Gastroesophageal sphincter (tissue), 4 donors: Measurements from ENCODE around the gene MFSD6. TPM values are rescaled to one million over a fixed set of nuclear protein-coding genes. Genes with fewer than 3 reads are reported as not detected.

Experiments
- ATAC-seq: fragments of 150-250 bp; one replicate; pipeline ENCODE4 v1.9.1; 2016; ENCODE audit warnings: mild to moderate bottlenecking, moderate library complexity
- H3K27ac ChIP-seq, 4 donors: fragments of 200-600 bp; sonication (generic) in 3 of 4; 1 replicate in 3 of 4; 2 replicates in 1 of 4; pipeline ENCODE4 v1.5.1; 2016 to 2019
- H3K27me3 ChIP-seq: fragments of 200-600 bp; sonication (generic); one replicate; pipeline ENCODE4 v1.5.1; 2019
- H3K36me3 ChIP-seq, 2 donors: fragments of 200-600 bp; sonication (generic); one replicate each; pipeline ENCODE4 v1.5.1; 2019; ENCODE audit warnings: control low read depth in 1 of 2
- H3K4me1 ChIP-seq, 3 donors: fragments of 200-600 bp; sonication (generic); 1 replicate in 2 of 3; 2 replicates in 1 of 3; pipeline ENCODE4 v1.5.1; 2016 to 2019; ENCODE audit warnings: control low read depth in 2 of 3
- H3K4me3 ChIP-seq, 2 donors: fragments of 200-600 bp; sonication (generic); one replicate each; pipeline ENCODE4 v1.5.1; 2019; ENCODE audit warnings: mild to moderate bottlenecking in 1 of 2, moderate library complexity in 1 of 2
- H3K9me3 ChIP-seq, 3 donors: fragments of 200-600 bp; sonication (generic); one replicate each; pipeline ENCODE4 v1.5.1; 2017 to 2019; ENCODE audit warnings: control low read depth in 2 of 3
- EP300 ChIP-seq: sonication (generic); formaldehyde crosslinking; IDR thresholded peaks from one replicate; pipeline ENCODE4 v1.6.1; 2017; ENCODE audit warnings: antibody characterized with exemption, mild to moderate bottlenecking
- POLR2A ChIP-seq, 2 donors: fragments of 450-650 bp; IDR thresholded peaks; one replicate each; pipeline ENCODE4 v1.6.1; 2017; ENCODE audit warnings: antibody characterized with exemption in 2 of 2, mild to moderate bottlenecking in 2 of 2, moderate library complexity in 1 of 2
- POLR2AphosphoS5 ChIP-seq: sonication (generic); formaldehyde crosslinking; IDR thresholded peaks from one replicate; pipeline ENCODE4 v1.6.1; 2017; ENCODE audit warnings: antibody characterized with exemption
- WGBS, 2 donors: methylation state at CpG; one replicate each; pipeline ENCODE4 v1.1.5; 2018; ENCODE audit warnings: low coverage in 1 of 2; 5-methylcytosine and 5-hydroxymethylcytosine counted together
- total RNA-seq, 4 donors: library from RNA; depleted of rRNA; stranded (reverse); fragments of >200 nt; gene quantifications; one replicate each; pipeline ENCODE4 v1.1.0, GENCODE V29; 2016
- TF ChIP-seq, protein P1 (sequence below), 4 experiments: fragments of 200-600 bp in 2 of 4; fragments of 450-650 bp in 2 of 4; sonication (generic) in 1 of 4; IDR thresholded peaks; one replicate each; pipeline ENCODE4 v1.5.1; 2017 to 2019; ENCODE audit warnings: antibody characterized with exemption in 4 of 4, mild to moderate bottlenecking in 2 of 4, moderate library complexity in 2 of 4

MFSD6 gene
- total RNA-seq, 4 donors from 2014 or later, result 80.2 to 176 (median 143) TPM

DNA sequence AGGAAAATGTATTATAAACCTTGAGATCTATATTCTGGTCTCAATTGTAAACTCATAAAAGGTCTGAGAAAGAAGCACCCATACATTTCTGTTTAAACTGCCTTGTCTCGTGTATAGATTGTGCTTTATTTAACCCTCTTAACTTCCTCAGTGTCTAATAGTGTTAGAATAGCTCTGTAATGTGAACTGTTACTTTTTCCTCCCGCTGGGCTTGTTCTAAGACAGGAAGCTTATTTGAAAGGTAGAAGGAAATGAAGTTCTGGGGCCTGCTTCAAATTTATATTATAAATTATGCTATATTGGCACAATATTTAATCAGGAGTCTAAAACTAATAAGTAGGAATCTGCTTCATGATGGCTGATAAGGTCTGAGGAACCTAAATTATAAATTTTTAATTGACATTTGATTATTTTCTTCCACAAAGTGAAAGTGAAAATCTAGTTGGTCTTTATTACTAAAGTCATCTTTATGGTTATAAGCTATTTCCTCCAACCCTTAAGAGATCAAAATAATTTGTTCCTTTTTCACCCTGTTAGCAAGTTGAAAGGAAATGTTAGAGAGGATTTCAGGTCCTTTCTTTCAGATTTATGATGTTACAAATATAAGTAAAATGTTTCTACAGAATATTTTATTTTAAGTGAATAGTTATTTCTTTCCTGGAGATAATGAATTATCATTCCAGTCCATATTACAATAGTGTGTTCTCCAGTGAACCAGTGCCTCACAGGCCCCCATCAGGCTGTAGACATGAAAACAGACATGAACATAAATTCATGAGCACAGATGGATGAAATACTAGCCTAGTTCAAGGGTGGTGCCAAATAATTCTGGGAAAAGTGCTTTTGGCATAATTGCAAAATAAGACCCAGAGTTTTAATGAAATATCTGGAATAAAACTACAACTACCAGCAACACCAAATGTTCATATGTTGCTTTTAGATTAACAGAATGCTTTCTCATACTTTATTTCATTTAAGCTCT, 7.9 kb downstream of the MFSD6 start:
- Histone ChIP-seq H3K4me1 (peaks cover 0 to 90% (median 12%) of the 10 kb centered on the region in 3 donors), H3K9me3 (no peaks in the 10 kb centered on the region), H3K4me3 (no peak overlapping the region), H3K27ac (peak overlapping the region in 1 of 4 donors; percentile 32), H3K36me3 (no peaks in the 10 kb centered on the region), H3K27me3 (no peaks in the 10 kb centered on the region)
- 48 to 71% methylated on average over 1 to 2 of the region's 2 CpGs for WGBS, 2 donors
- no peak for ATAC-seq
- TF ChIP-seq EP300, result no peak
- no peak for TF ChIP-seq POLR2AphosphoS5
- TF ChIP-seq, protein P1, sequence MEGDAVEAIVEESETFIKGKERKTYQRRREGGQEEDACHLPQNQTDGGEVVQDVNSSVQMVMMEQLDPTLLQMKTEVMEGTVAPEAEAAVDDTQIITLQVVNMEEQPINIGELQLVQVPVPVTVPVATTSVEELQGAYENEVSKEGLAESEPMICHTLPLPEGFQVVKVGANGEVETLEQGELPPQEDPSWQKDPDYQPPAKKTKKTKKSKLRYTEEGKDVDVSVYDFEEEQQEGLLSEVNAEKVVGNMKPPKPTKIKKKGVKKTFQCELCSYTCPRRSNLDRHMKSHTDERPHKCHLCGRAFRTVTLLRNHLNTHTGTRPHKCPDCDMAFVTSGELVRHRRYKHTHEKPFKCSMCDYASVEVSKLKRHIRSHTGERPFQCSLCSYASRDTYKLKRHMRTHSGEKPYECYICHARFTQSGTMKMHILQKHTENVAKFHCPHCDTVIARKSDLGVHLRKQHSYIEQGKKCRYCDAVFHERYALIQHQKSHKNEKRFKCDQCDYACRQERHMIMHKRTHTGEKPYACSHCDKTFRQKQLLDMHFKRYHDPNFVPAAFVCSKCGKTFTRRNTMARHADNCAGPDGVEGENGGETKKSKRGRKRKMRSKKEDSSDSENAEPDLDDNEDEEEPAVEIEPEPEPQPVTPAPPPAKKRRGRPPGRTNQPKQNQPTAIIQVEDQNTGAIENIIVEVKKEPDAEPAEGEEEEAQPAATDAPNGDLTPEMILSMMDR (IDR thresholded peaks at IDR 0.05), result no peak
- no peak for TF ChIP-seq POLR2A (IDR thresholded peaks at IDR 0.05)

DNA sequence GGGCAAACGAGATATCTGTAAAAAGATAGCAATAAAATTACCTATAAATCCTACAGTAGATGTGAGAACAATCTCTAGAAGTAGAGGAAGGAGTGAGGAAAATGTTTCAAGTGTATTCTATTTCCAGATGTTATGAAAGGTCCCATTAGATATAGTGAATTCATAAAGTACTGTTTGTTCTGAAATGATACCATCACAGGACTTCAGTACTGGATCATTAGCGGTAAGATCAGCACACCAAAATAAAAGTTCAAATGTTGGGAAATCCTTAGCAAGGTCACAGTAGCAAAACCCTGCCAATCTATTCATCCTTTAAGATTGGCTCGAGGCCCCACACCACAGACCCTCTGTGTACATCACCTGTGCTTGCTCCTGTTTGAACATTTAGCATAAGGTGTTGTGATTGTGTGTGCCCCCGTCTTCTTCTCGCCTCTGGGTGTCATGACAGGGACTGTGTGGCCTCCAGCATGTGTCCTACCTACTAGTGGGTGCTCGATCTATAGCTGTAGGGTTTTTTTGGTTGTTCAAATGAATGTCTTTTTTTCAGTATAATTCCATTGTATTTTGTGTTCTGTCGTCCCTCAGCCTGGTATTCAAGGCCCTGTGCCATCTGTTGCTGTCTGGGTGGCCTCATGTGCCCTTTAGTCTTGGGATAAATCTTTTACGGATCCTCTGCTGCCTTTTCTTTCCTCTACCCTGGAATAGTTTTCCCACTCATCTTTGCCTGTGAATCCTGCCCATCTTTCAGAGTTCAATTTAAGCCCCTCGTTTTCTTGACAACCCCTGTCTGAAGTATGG, 9.1 kb downstream of the MFSD6 start:
- no peaks in the 10 kb centered on the region for H3K27me3 ChIP-seq
- ATAC-seq, result no peak
- peaks cover 0 to 85% (median 12%) of the 10 kb centered on the region in 3 donors for H3K4me1 ChIP-seq
- no peaks in the 10 kb centered on the region for H3K36me3 ChIP-seq
- H3K9me3 ChIP-seq, result no peaks in the 10 kb centered on the region
- peak overlapping the region in 1 of 4 donors; percentile 32 for H3K27ac ChIP-seq
- no peak overlapping the region for H3K4me3 ChIP-seq
- 81 to 90% methylated on average over 4 to 9 of the region's 9 CpGs for WGBS, 2 donors
- TF ChIP-seq POLR2A (IDR thresholded peaks at IDR 0.05) (no peak), POLR2AphosphoS5 (no peak), EP300 (no peak)
- TF ChIP-seq, protein P1 (IDR thresholded peaks at IDR 0.05), result no peak

DNA sequence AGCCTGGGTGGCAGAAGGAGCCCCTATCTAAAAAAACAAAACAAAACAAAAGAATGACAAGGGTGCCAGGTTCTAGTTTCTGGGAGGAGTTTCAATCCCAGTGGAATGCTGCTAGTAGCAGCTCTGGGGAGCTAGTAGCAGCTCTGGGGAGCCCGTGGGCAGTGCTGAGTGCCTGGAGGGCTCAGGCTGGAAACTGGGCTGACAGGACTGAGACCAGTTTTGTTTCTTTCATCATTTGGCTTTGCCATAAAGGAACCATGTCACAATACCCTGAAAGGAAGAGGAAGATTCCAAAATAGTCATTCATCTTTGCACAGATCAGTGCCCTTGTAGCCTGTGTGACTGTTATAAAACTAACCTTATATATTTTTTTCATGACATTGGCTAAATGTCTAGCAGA, 10.6 kb downstream of the MFSD6 start:
- Histone ChIP-seq H3K27ac (no peak overlapping the region), H3K9me3 (no peaks in the 10 kb centered on the region), H3K36me3 (no peaks in the 10 kb centered on the region), H3K4me3 (no peak overlapping the region), H3K4me1 (peaks cover 0 to 70% (median 12%) of the 10 kb centered on the region in 3 donors), H3K27me3 (no peaks in the 10 kb centered on the region)
- ATAC-seq, result no peak
- 83% methylated on average over 1 of the region's 1 CpG; no CpG with 5 or more reads in 1 of the 2 donors for WGBS, 2 donors
- TF ChIP-seq EP300, result no peak
- TF ChIP-seq POLR2AphosphoS5, result no peak
- TF ChIP-seq, protein P1 (IDR thresholded peaks at IDR 0.05), result no peak
- TF ChIP-seq POLR2A (IDR thresholded peaks at IDR 0.05), result no peak

DNA sequence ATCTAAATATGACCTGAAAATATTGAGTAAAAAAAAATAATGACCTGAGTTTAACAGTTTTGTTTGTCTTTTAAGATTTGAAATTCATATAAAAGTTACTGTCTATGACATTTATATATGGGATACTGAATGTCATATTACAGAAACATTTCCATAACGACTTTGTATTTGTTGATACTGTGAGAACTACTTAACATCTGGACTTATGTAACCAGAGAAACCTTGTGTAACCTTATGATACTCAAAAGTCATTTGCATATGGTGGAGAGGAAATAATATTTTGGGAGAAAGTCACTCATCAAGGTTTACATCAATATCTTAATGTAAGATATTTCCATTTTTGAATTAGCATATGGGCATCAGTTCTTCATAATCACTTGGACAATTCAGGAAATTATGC, 12.6 kb downstream of the MFSD6 start:
- TF ChIP-seq, protein P1 (IDR thresholded peaks at IDR 0.05), result no peak
- no peak for TF ChIP-seq POLR2A (IDR thresholded peaks at IDR 0.05)
- TF ChIP-seq POLR2AphosphoS5, result no peak
- TF ChIP-seq EP300, result no peak
- H3K36me3 ChIP-seq, result no peaks in the 10 kb centered on the region
- H3K9me3 ChIP-seq, result no peaks in the 10 kb centered on the region
- no peaks in the 10 kb centered on the region for H3K27me3 ChIP-seq
- no peak overlapping the region for H3K4me3 ChIP-seq
- 27 to 58% methylated on average over 1 of the region's 1 CpG for WGBS, 2 donors
- ATAC-seq, result no peak
- H3K4me1 ChIP-seq, result peaks cover 0 to 54% (median 11%) of the 10 kb centered on the region in 3 donors
- peak overlapping the region in 1 of 4 donors; percentile 5 for H3K27ac ChIP-seq
